H1 (cell line): ENCODE results near the gene DNAAF5. TPM values are rescaled to one million over a fixed set of nuclear protein-coding genes. Genes with fewer than 3 reads are reported as not detected.

Experiments
- CTCF ChIA-PET: fragments of 300-600 bp; sonication (Branson Sonifier 250); formaldehyde crosslinking; loops from one replicate; lab custom pipeline; 2021; ENCODE audit not compliant: partially characterized antibody; lab: Charles Lee
- POLR2A ChIA-PET: fragments of 300-600 bp; sonication (Branson Sonifier 250); formaldehyde crosslinking; loops from one replicate; lab custom pipeline; 2021; ENCODE audit warnings: inconsistent platforms; ENCODE audit not compliant: partially characterized antibody; lab: Charles Lee
- DNase-seq, 2 experiments: peaks; one replicate each; pipeline versions ENCODE4 v3.0.0 to v3.0.0-alpha.2; 2010 to 2022; ENCODE audit warnings: low spot score in 2 of 2, low read depth in 1 of 2, mixed read lengths in 1 of 2
- FAIRE-seq: peaks from 2 replicates; lab custom pipeline; 2011; peaks lifted over from hg19 to GRCh38; lab: Jason Lieb, UNC
- H2AFZ ChIP-seq: 2 replicates; pipeline ENCODE4 v1.8.1; 2012; ENCODE audit warnings: low read length, inconsistent platforms
- H2AK5ac ChIP-seq: 2 replicates; pipeline ENCODE4 v1.6.1; 2013; ENCODE audit warnings: low read depth, low read length
- H2BK120ac ChIP-seq: replicated peaks from 2 replicates; pipeline ENCODE3; 2013; ENCODE audit warnings: low read depth, low read length, inconsistent platforms
- H2BK12ac ChIP-seq: 2 replicates; pipeline ENCODE4 v1.6.1; 2013; ENCODE audit warnings: low read depth, low read length
- H2BK15ac ChIP-seq: 2 replicates; pipeline ENCODE4 v1.6.1; 2013; ENCODE audit warnings: low read length
- H2BK20ac ChIP-seq: 2 replicates; pipeline ENCODE4 v1.6.1; 2013; ENCODE audit warnings: low read length
- H2BK5ac ChIP-seq: 2 replicates; pipeline ENCODE4 v1.6.1; 2013; ENCODE audit warnings: low read depth, low read length
- H3K14ac ChIP-seq: 2 replicates; pipeline ENCODE4 v1.6.1; 2013; ENCODE audit warnings: inconsistent platforms; ENCODE audit not compliant: insufficient read length
- H3K18ac ChIP-seq: 2 replicates; pipeline ENCODE4 v1.6.1; 2013; ENCODE audit warnings: low read length; ENCODE audit errors: extremely low read depth
- H3K23ac ChIP-seq: 2 replicates; pipeline ENCODE4 v1.6.1; 2013; ENCODE audit warnings: inconsistent platforms; ENCODE audit not compliant: insufficient read length
- H3K23me2 ChIP-seq: 2 replicates; pipeline ENCODE4 v1.6.1; 2013; ENCODE audit warnings: low read depth, low read length
- H3K27ac ChIP-seq: 2 replicates; pipeline ENCODE4 v1.6.1; 2011; ENCODE audit warnings: low read depth, low read length, inconsistent platforms
- H3K27me3 ChIP-seq, 4 experiments: replicated peaks in 1 of 4; 1 replicate in 1 of 4; 2 replicates in 3 of 4; pipeline versions ENCODE4 v1.6.1 to v1.8.1; 2011 to 2013; ENCODE audit warnings: low read length in 3 of 4, mild to moderate bottlenecking in 3 of 4, inconsistent platforms in 2 of 4, mixed read lengths in 2 of 4, moderate library complexity in 1 of 4; ENCODE audit not compliant: control insufficient read depth in 3 of 4, insufficient read depth in 3 of 4; ENCODE audit errors: extremely low read depth in 1 of 4
- H3K36me3 ChIP-seq, 4 experiments: 2 replicates each; pipeline versions ENCODE4 v1.6.1 to v1.8.1; 2011 to 2013; ENCODE audit warnings: mild to moderate bottlenecking in 4 of 4, low read length in 3 of 4, moderate library complexity in 2 of 4, control low read depth in 1 of 4, inconsistent platforms in 1 of 4; ENCODE audit not compliant: insufficient read depth in 4 of 4, control insufficient read depth in 2 of 4
- H3K4ac ChIP-seq: replicated peaks from 2 replicates; pipeline ENCODE3; 2013; ENCODE audit warnings: low read length, low read depth, mixed read lengths, inconsistent platforms; ENCODE audit not compliant: insufficient read length
- H3K4me1 ChIP-seq, 4 experiments: replicated peaks in 1 of 4; 1 replicate in 1 of 4; 2 replicates in 3 of 4; pipeline versions ENCODE4 v1.6.1 to v1.8.1; 2011 to 2013; ENCODE audit warnings: low read length in 3 of 4, inconsistent platforms in 2 of 4, mixed read lengths in 1 of 4; ENCODE audit not compliant: insufficient read depth in 4 of 4, control insufficient read depth in 3 of 4
- H3K4me2 ChIP-seq, 2 experiments: 2 replicates each; pipeline versions ENCODE4 v1.6.1 to v1.8.1; 2011 to 2013; ENCODE audit warnings: low read depth in 2 of 2, low read length in 2 of 2, control low read depth in 1 of 2, inconsistent platforms in 1 of 2, mild to moderate bottlenecking in 1 of 2; ENCODE audit not compliant: insufficient read depth in 1 of 2
- H3K4me3 ChIP-seq, 4 experiments: fragments of 200-600, 300-600 bp in 1 of 4; sonication (generic), shearing (Covaris generic), sonication (Bioruptor Twin) in 1 of 4; 2 replicates each; pipeline versions ENCODE4 v1.5.1 to v1.8.1; 2011 to 2016; ENCODE audit warnings: low read length in 4 of 4, low read depth in 3 of 4, control low read depth in 2 of 4, inconsistent platforms in 2 of 4, mild to moderate bottlenecking in 2 of 4, mixed read lengths in 1 of 4, moderate library complexity in 1 of 4; ENCODE audit not compliant: insufficient read depth in 2 of 4; ENCODE audit errors: extremely low read depth in 1 of 4
- H3K56ac ChIP-seq: replicated peaks from 2 replicates; pipeline ENCODE3; 2013; ENCODE audit warnings: low read depth, mild to moderate bottlenecking, mixed read lengths, low read length, inconsistent platforms; ENCODE audit not compliant: insufficient read length
- H3K79me1 ChIP-seq: 2 replicates; pipeline ENCODE4 v1.6.1; 2013; ENCODE audit warnings: low read depth, low read length, control low read depth
- H3K79me2 ChIP-seq, 2 experiments: 2 replicates each; pipeline versions ENCODE4 v1.6.1 to v1.8.1; 2012 to 2013; ENCODE audit warnings: low read length in 2 of 2, mild to moderate bottlenecking in 2 of 2, inconsistent platforms in 1 of 2; ENCODE audit not compliant: insufficient read depth in 2 of 2, control insufficient read depth in 1 of 2
- H3K9ac ChIP-seq, 4 experiments: replicated peaks in 1 of 4; 1 replicate in 1 of 4; 2 replicates in 3 of 4; pipeline versions ENCODE4 v1.6.1 to v1.8.1; 2011 to 2013; ENCODE audit warnings: low read depth in 3 of 4, low read length in 3 of 4, control low read depth in 2 of 4, mild to moderate bottlenecking in 2 of 4, moderate library complexity in 2 of 4, inconsistent platforms in 1 of 4; ENCODE audit errors: extremely low read depth in 1 of 4
- H3K9me3 ChIP-seq, 2 experiments: 2 replicates each; pipeline versions ENCODE4 v1.6.1 to v1.8.1; 2012 to 2013; ENCODE audit warnings: mild to moderate bottlenecking in 2 of 2, moderate library complexity in 2 of 2, control low read depth in 1 of 2, inconsistent platforms in 1 of 2, low read depth in 1 of 2, low read length in 1 of 2, mixed read lengths in 1 of 2; ENCODE audit not compliant: insufficient read depth in 2 of 2
- H4K20me1 ChIP-seq, 2 experiments: replicated peaks in 1 of 2; 2 replicates each; pipeline versions ENCODE3 to v1.8.1; 2011 to 2013; ENCODE audit warnings: inconsistent platforms in 2 of 2, low read length in 2 of 2, mild to moderate bottlenecking in 1 of 2; ENCODE audit not compliant: insufficient read depth in 2 of 2, control insufficient read depth in 1 of 2
- H4K5ac ChIP-seq: 2 replicates; pipeline ENCODE4 v1.6.1; 2013; ENCODE audit warnings: low read length, low read depth, mixed read lengths, inconsistent platforms; ENCODE audit not compliant: insufficient read length
- H4K8ac ChIP-seq: 2 replicates; pipeline ENCODE4 v1.8.0; 2013; ENCODE audit warnings: mild to moderate bottlenecking, moderate library complexity, low read length, inconsistent platforms; ENCODE audit not compliant: insufficient read depth; ENCODE audit errors: extremely low read depth
- H4K91ac ChIP-seq: replicated peaks from 2 replicates; pipeline ENCODE3; 2013; ENCODE audit warnings: low read length, mixed read lengths, inconsistent platforms; ENCODE audit not compliant: insufficient read length
- CBX8 ChIP-seq: fragments of 300-800, 300-1000 bp; sonication (generic); IDR thresholded peaks from 2 replicates; pipeline ENCODE4 v1.7.1; 2016; ENCODE audit warnings: low read depth, low read length, borderline replicate concordance
- EGR1 ChIP-seq: IDR thresholded peaks from 2 replicates; pipeline ENCODE4 v1.6.1; 2011; ENCODE audit warnings: low read depth, low read length, borderline replicate concordance
- HDAC6 ChIP-seq: IDR thresholded peaks from one replicate; pipeline ENCODE4 v1.7.1; 2012; ENCODE audit warnings: low read depth, mild to moderate bottlenecking, inconsistent platforms, low read length, moderate library complexity
- JUND ChIP-seq: IDR thresholded peaks from 2 replicates; pipeline ENCODE4 v1.6.1; 2011; ENCODE audit warnings: mild to moderate bottlenecking, improper control_type of control experiment, low read length
- KDM4A ChIP-seq: IDR thresholded peaks from one replicate; pipeline ENCODE4 v1.7.1; 2012; ENCODE audit warnings: low read depth, mild to moderate bottlenecking, moderate library complexity, low read length, inconsistent platforms; ENCODE audit not compliant: severe bottlenecking
- KDM5A ChIP-seq: fragments of 200-600 bp; IDR thresholded peaks from 2 replicates; pipeline ENCODE4 v1.7.1; 2012; ENCODE audit warnings: mild to moderate bottlenecking, low read length, inconsistent platforms, mixed read lengths
- SP1 ChIP-seq: IDR thresholded peaks from 2 replicates; pipeline ENCODE4 v1.6.1; 2011; ENCODE audit warnings: low read depth, low read length
- SUZ12 ChIP-seq: fragments of 200-600 bp; sonication (generic); IDR thresholded peaks from 2 replicates; pipeline ENCODE4 v1.6.1; 2012; ENCODE audit warnings: mild to moderate bottlenecking, inconsistent platforms, low read length, moderate library complexity, mixed read lengths
- ZNF274 ChIP-seq: IDR thresholded peaks from 2 replicates; pipeline ENCODE4 v1.7.0; 2012; ENCODE audit warnings: low read length, borderline replicate concordance; ENCODE audit errors: extremely low read depth
- WGBS, 2 experiments: shearing (Covaris generic) in 1 of 2; methylation state at CpG; one replicate each; pipeline versions ENCODE4 v1.1.6 to v1.1.7; 2013 to 2015; ENCODE audit warnings: low lambda C conversion rate in 2 of 2, mixed read lengths in 2 of 2, inconsistent platforms in 1 of 2, low coverage in 1 of 2, missing lambda C conversion rate in 1 of 2; ENCODE audit not compliant: insufficient replicate concordance in 2 of 2, insufficient coverage in 1 of 2, insufficient read length in 1 of 2; ENCODE audit errors: extremely low coverage in 1 of 2, missing lambda C conversion rate in 1 of 2; 5-methylcytosine and 5-hydroxymethylcytosine counted together
- polyA plus RNA-seq, 7 experiments: library from polyadenylated mRNA; depleted of rRNA in 3 of 7; stranded (reverse) in 5 of 7; unstranded in 2 of 7; fragments of >200 nt in 5 of 7; fragments of 200-250 nt in 2 of 7; gene quantifications; 1 replicate in 5 of 7; 2 replicates in 1 of 7; 4 replicates in 1 of 7; pipeline versions ENCODE4 v1.2.1 to v1.2.3, GENCODE V29; 2011 to 2013; ENCODE audit warnings: missing spikeins in 2 of 7, mixed read lengths in 2 of 7
- total RNA-seq: library from RNA; stranded (reverse); fragmentation: NEBNext Ultra II Directional; extraction: Animal tissue kit (Norgen Biotek cat#: 25700); gene quantifications from 2 replicates; pipeline ENCODE4 v1.2.1, GENCODE V29; 2021
- TF ChIP-seq, protein P1 (sequence below): IDR thresholded peaks from 2 replicates; pipeline ENCODE4 v1.6.1; 2012; ENCODE audit warnings: inconsistent platforms
- TF ChIP-seq, protein P2 (sequence below): IDR thresholded peaks from 2 replicates; pipeline ENCODE4 v1.6.1; 2012; ENCODE audit warnings: inconsistent platforms

Gene DNAAF5
- total and polyA plus RNA-seq, 2 of the 8 experiments (the other 6 are each of a cell fraction or from before 2014, with no cell fraction given) = 55.1 to 95.9 TPM

DNA sequence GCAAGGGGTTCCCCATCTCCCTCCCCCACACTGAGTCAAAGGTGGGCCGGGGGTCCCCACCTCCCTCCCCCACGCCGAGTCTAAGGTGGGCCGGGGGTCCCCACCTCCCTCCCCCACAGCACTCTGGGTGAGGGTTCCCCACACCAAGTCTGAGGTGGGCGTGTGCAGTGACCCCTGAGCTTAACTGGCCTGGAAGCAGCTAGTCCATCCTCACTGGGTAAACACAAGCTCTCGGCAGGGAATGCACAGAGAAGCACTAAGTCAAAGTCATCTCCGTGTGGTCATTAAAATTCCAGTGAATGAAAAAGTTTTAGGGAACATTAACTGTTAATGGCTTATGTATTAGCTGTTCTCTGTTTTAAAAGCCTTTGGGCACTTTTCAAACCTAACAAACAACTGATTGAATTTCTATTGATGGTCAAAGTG, 44.3 kb downstream of the DNAAF5 start:
- Histone ChIP-seq H3K79me1 (no peaks in the 10 kb centered on the region), H4K8ac (no peak overlapping the region), H3K56ac (no peak overlapping the region), H4K20me1 (peaks cover 5 to 8% of the 10 kb centered on the region in 2 experiments), H2AFZ (no peak overlapping the region), H3K23me2 (no peaks in the 10 kb centered on the region), H4K91ac (no peak overlapping the region), H2BK20ac (no peak overlapping the region), H3K36me3 (peaks cover 2 to 21% (median 14%) of the 10 kb centered on the region in 4 experiments; a peak in 6 of 8 replicates), H3K4ac (no peak overlapping the region), H3K4me3 (no peak overlapping the region), H3K9ac (no peak overlapping the region), H3K9me3 (no peaks in the 10 kb centered on the region), H2AK5ac (no peak overlapping the region), H2BK5ac (no peak overlapping the region), H3K4me2 (no peak overlapping the region), H3K18ac (no peak overlapping the region), H3K23ac (no peak overlapping the region), H2BK12ac (no peak overlapping the region), H3K4me1 (peaks cover 0 to 5% (median under 1%) of the 10 kb centered on the region in 4 experiments; a peak in 2 of 7 replicates), H4K5ac (no peak overlapping the region), H3K79me2 (no peaks in the 10 kb centered on the region), H3K27ac (no peak overlapping the region), H3K14ac (no peak overlapping the region), H2BK120ac (no peak overlapping the region), H2BK15ac (no peak overlapping the region), H3K27me3 (no peaks in the 10 kb centered on the region)
- DNase-seq (no peak), FAIRE-seq (no peak)
- ChIA-PET POLR2A (interaction anchor here (1.6 kb wide), 1 partner anchor 10 kb away, joined by 3 read pairs; no protein-coding TSS in a partner anchor), CTCF (interaction anchor here (0.9 to 1.9 kb wide), 5 partner anchors 13 to 452 kb away, joined by 3 to 4 read pairs (median 4); no protein-coding TSS in a partner anchor)
- 92% methylated on average over 5 of the region's 7 CpGs; no CpG with 5 or more reads in 1 of the 2 experiments for WGBS, 2 experiments
- TF ChIP-seq KDM5A (no peak), JUND (no peak), ZNF274 (no peak), KDM4A (no peak), HDAC6 (no peak), CBX8 (no peak), SUZ12 (no peak), EGR1 (no peak), SP1 (no peak)
- TF ChIP-seq, protein P1, sequence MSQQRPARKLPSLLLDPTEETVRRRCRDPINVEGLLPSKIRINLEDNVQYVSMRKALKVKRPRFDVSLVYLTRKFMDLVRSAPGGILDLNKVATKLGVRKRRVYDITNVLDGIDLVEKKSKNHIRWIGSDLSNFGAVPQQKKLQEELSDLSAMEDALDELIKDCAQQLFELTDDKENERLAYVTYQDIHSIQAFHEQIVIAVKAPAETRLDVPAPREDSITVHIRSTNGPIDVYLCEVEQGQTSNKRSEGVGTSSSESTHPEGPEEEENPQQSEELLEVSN = no peak
- TF ChIP-seq, protein P2, sequence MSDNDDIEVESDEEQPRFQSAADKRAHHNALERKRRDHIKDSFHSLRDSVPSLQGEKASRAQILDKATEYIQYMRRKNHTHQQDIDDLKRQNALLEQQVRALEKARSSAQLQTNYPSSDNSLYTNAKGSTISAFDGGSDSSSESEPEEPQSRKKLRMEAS = no peak
